SU-DHL-6 (cell line): ENCODE measurements around the gene MADD.

Experiments used
- H2AFZ ChIP-seq: fragments of 200-600 bp; sonication (generic); 2 replicates; pipeline ENCODE4 v1.6.1; 2014; ENCODE audit warnings: low read depth, mild to moderate bottlenecking, moderate library complexity, mixed read lengths, antibody characterized with exemption, low read length; ENCODE audit not compliant: severe bottlenecking
- H3F3A ChIP-seq: fragments of 200-600 bp; shearing (Covaris generic); 2 replicates; pipeline ENCODE4 v1.6.0; 2016; ENCODE audit warnings: antibody characterized with exemption, mild to moderate bottlenecking; ENCODE audit not compliant: insufficient read depth
- H3K27ac ChIP-seq: fragments of 200-600 bp; sonication (generic); 2 replicates; pipeline ENCODE4 v1.5.1; 2016; ENCODE audit warnings: low read depth, mild to moderate bottlenecking, low read length, moderate library complexity, mixed read lengths
- H3K27me3 ChIP-seq: fragments of 200-600 bp; sonication (generic), shearing (Covaris generic); 2 replicates; pipeline ENCODE4 v1.6.0; 2014; ENCODE audit warnings: mild to moderate bottlenecking, low read length
- H3K36me3 ChIP-seq: fragments of 200-600 bp; sonication (generic); 2 replicates; pipeline ENCODE4 v1.6.1; 2014; ENCODE audit warnings: mild to moderate bottlenecking, low read length, mixed read lengths
- H3K4me2 ChIP-seq: fragments of 300-600, 200-600 bp; shearing (Covaris generic), sonication (generic); 2 replicates; pipeline ENCODE4 v1.6.0; 2014; ENCODE audit warnings: low read length, low read depth, mild to moderate bottlenecking; ENCODE audit not compliant: poor library complexity, severe bottlenecking
- H3K4me3 ChIP-seq: fragments of 200-600 bp; sonication (generic); 2 replicates; pipeline ENCODE4 v1.5.1; 2014; ENCODE audit warnings: antibody characterized with exemption, low read length, mild to moderate bottlenecking, mixed read lengths; ENCODE audit not compliant: insufficient read depth, poor library complexity, severe bottlenecking
- H3K79me2 ChIP-seq: fragments of 200-600 bp; sonication (generic); 2 replicates; pipeline ENCODE4 v1.6.1; 2014; ENCODE audit warnings: mild to moderate bottlenecking, low read length, moderate library complexity; ENCODE audit not compliant: insufficient read depth
- H3K9ac ChIP-seq: fragments of 200-600 bp; sonication (generic); 2 replicates; pipeline ENCODE4 v1.7.0; 2014; ENCODE audit warnings: mild to moderate bottlenecking, low read length
- H3K9me2 ChIP-seq: fragments of 200-600 bp; sonication (generic); replicated peaks from 2 replicates; pipeline ENCODE4 v1.6.1; 2014; ENCODE audit warnings: low read length; ENCODE audit not compliant: insufficient read depth
- H3K9me3 ChIP-seq: fragments of 200-600 bp; sonication (generic); 2 replicates; pipeline ENCODE4 v1.6.1; 2014; ENCODE audit warnings: low read length, mixed read lengths; ENCODE audit not compliant: insufficient read depth
- H4K20me1 ChIP-seq: fragments of 200-600 bp; sonication (generic); 2 replicates; pipeline ENCODE4 v1.6.1; 2014; ENCODE audit warnings: low read depth, mild to moderate bottlenecking, antibody characterized with exemption, low read length, moderate library complexity, mixed read lengths
- CTCF ChIP-seq: fragments of 200-600 bp; sonication (generic); IDR thresholded peaks from one replicate; pipeline ENCODE4 v1.5.1; 2017; ENCODE audit warnings: antibody characterized with exemption, mild to moderate bottlenecking, low read length, moderate library complexity; ENCODE audit not compliant: insufficient read depth, poor library complexity, severe bottlenecking
- EZH2phosphoT487 ChIP-seq: fragments of 200-600 bp; sonication (generic), shearing (Covaris generic); conservative IDR thresholded peaks from 2 replicates; pipeline ENCODE4 v1.6.1; 2018; ENCODE audit warnings: mild to moderate bottlenecking, antibody characterized with exemption, low read length, moderate library complexity, mixed read lengths

Gene MADD

GRCh38 chr11:47225552-47226400 lies 44.2 kb upstream of the MADD start:
- no peak for TF ChIP-seq CTCF
- TF ChIP-seq EZH2phosphoT487: no peak
- H3K79me2 ChIP-seq: no peaks in the 10 kb centered on the region
- H4K20me1 ChIP-seq: no peaks in the 10 kb centered on the region
- H3K4me3 ChIP-seq: no peak overlapping the region
- H3K9ac ChIP-seq: no peak overlapping the region
- H3K9me2 ChIP-seq: no peaks in the 10 kb centered on the region
- H2AFZ ChIP-seq: no peak overlapping the region
- H3F3A ChIP-seq: 0 out of 2 replicates have a peak, but pooled peaks cover 7% of the 10 kb centered on the region
- no peaks in the 10 kb centered on the region for H3K27me3 ChIP-seq
- no peak overlapping the region for H3K4me2 ChIP-seq
- H3K9me3 ChIP-seq: no peaks in the 10 kb centered on the region
- H3K36me3 ChIP-seq: peaks cover 3% of the 10 kb centered on the region; the same call in 1 of the 2 replicates
- no peak overlapping the region for H3K27ac ChIP-seq

- Histone ChIP-seq H3F3A (no peaks in the 10 kb centered on the region), H4K20me1 (no peaks in the 10 kb centered on the region), H3K27me3 (no peaks in the 10 kb centered on the region), H3K9me2 (no peaks in the 10 kb centered on the region), H3K9me3 (no peaks in the 10 kb centered on the region), H3K9ac (no peak overlapping the region), H3K4me3 (no peak overlapping the region), H3K79me2 (no peaks in the 10 kb centered on the region), H3K36me3 (no peaks in the 10 kb centered on the region), H3K27ac (no peak overlapping the region), H3K4me2 (no peak overlapping the region), H2AFZ (no peak overlapping the region)
- TF ChIP-seq CTCF (no peak), EZH2phosphoT487 (no peak)
Observed at GRCh38 chr11:47229161-47229560, 40.8 kb upstream of the MADD start.

GRCh38 chr11:47233051-47233450 lies 36.9 kb upstream of the MADD start:
- no peaks in the 10 kb centered on the region for H3K9me3 ChIP-seq
- no peaks in the 10 kb centered on the region for H3K27me3 ChIP-seq
- no peaks in the 10 kb centered on the region for H3K79me2 ChIP-seq
- H2AFZ ChIP-seq: no peak overlapping the region
- H4K20me1 ChIP-seq: no peaks in the 10 kb centered on the region
- no peaks in the 10 kb centered on the region for H3K9me2 ChIP-seq
- no peak overlapping the region for H3K27ac ChIP-seq
- H3F3A ChIP-seq: 0 out of 2 replicates have a peak, but pooled peaks cover 3% of the 10 kb centered on the region
- TF ChIP-seq EZH2phosphoT487 (no peak), CTCF (no peak)
- no peak overlapping the region for H3K4me3 ChIP-seq
- H3K9ac ChIP-seq: no peak overlapping the region
- H3K4me2 ChIP-seq: no peak overlapping the region
- H3K36me3 ChIP-seq: no peaks in the 10 kb centered on the region
